Measurements from ENCODE around the gene CATSPERB.
"Not testable (repeated sequence)": the region's sequence is repeated elsewhere in the genome, so short reads cannot be mapped to it uniquely, and the experiment has no call there.

Gene CATSPERB

DNA sequence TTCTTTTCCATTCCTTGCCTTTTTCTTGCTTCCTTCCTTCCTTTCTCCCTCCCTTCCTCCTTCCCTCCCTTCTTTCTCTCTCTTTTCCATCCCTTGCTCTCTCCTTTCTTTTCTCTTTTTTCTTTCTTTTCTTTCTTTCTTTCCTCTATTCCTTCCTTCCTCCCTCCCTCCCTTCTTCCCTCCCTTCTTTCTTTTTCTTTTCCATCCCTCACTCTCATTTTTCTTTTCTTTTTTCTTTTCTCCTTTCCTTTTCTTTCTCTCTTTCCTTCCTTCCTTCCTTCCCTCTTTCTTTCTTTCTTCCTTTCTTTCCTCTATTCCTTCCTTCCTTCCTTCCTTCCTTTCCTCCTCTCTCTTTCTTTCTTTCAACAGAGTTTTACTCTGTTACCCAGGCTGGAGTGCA is 186.7 kb downstream of the CATSPERB start:
- no peak overlapping the region for H3K4me3 ChIP-seq (ENCODE audit: low read depth, low read length)
- TF ChIP-seq, protein P1, sequence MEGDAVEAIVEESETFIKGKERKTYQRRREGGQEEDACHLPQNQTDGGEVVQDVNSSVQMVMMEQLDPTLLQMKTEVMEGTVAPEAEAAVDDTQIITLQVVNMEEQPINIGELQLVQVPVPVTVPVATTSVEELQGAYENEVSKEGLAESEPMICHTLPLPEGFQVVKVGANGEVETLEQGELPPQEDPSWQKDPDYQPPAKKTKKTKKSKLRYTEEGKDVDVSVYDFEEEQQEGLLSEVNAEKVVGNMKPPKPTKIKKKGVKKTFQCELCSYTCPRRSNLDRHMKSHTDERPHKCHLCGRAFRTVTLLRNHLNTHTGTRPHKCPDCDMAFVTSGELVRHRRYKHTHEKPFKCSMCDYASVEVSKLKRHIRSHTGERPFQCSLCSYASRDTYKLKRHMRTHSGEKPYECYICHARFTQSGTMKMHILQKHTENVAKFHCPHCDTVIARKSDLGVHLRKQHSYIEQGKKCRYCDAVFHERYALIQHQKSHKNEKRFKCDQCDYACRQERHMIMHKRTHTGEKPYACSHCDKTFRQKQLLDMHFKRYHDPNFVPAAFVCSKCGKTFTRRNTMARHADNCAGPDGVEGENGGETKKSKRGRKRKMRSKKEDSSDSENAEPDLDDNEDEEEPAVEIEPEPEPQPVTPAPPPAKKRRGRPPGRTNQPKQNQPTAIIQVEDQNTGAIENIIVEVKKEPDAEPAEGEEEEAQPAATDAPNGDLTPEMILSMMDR (IDR thresholded peaks at IDR 0.05; ENCODE audit: low read depth, low read length), result no peak

GRCh38 chr14:91536327-91536726 is 195.6 kb downstream of the CATSPERB start:
- TF ChIP-seq, protein P1 (IDR thresholded peaks at IDR 0.05; ENCODE audit: low read depth, low read length), result no peak
- no peak overlapping the region for H3K4me3 ChIP-seq (ENCODE audit: low read depth, low read length)

- not testable (repeated sequence) for H3K4me3 ChIP-seq (ENCODE audit: low read depth, low read length)
Observed at GRCh38 chr14:91534059-91534458, 197.8 kb downstream of the CATSPERB start.

DNA sequence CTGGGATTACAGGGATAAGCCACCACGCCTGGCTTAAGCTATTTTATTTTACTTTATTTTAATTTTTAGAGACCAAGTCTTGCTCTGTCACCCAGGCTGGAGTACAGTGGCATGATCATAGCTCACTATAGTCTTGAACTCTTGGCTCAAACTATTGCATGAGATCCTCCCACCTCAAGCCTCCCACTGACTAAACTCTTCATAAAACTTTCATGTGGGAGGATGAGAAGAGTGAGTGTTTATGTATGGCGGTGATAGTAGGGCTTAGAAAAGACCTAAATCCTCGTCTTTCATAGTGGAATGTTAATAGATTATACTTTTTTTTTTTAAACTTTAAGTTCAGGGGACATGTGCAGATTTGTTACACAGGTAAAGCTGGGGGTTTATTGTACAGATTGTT is 198.3 kb downstream of the CATSPERB start:
- no peak overlapping the region for H3K4me3 ChIP-seq (ENCODE audit: low read depth, low read length)
- TF ChIP-seq, protein P1 (IDR thresholded peaks at IDR 0.05; ENCODE audit: low read depth, low read length), result no peak

Data from WI38 (cell line).